T-helper 2 cell (primary cell): ENCODE data around the gene ARRB1.
"Not testable (repeated sequence)": the region's sequence is repeated elsewhere in the genome, so short reads cannot be mapped to it uniquely, and the experiment has no call there.

Source experiments
- DNase-seq, 5 experiments: peaks; one replicate each; pipeline versions ENCODE4 v3.0.0 to v3.0.0-alpha.2; 2012 to 2022

ARRB1 gene

GRCh38 chr11:75320643-75321042 lies 30.8 kb downstream of the ARRB1 start:
- DNase-seq: no peak

- no peak for DNase-seq
Measured at GRCh38 chr11:75320046-75320618, 31.3 kb downstream of the ARRB1 start.

- no peak for DNase-seq
Measured at GRCh38 chr11:75319035-75319877, 32.2 kb downstream of the ARRB1 start.

- no peak for DNase-seq
Measured at GRCh38 chr11:75317446-75318122, 33.9 kb downstream of the ARRB1 start.

- DNase-seq: no peak
Measured at GRCh38 chr11:75315439-75315805, 36.0 kb downstream of the ARRB1 start.

- DNase-seq: no peak
Measured at GRCh38 chr11:75314771-75315438, 36.6 kb downstream of the ARRB1 start.

- no peak for DNase-seq
Measured at GRCh38 chr11:75313513-75314272, 37.8 kb downstream of the ARRB1 start.

- DNase-seq: peak in 1 of 5 experiments; percentile 13
Measured at GRCh38 chr11:75312346-75312745, 39.1 kb downstream of the ARRB1 start.

GRCh38 chr11:75311858-75312288 lies 39.6 kb downstream of the ARRB1 start:
- no peak for DNase-seq

GRCh38 chr11:75308986-75309385 lies 42.5 kb downstream of the ARRB1 start:
- no peak for DNase-seq

- DNase-seq: no peak
Measured at GRCh38 chr11:75308116-75308515, 43.3 kb downstream of the ARRB1 start.

- DNase-seq: no peak
Measured at GRCh38 chr11:75307058-75307457, 44.4 kb downstream of the ARRB1 start.

- no peak for DNase-seq
Measured at GRCh38 chr11:75306529-75306928, 44.9 kb downstream of the ARRB1 start.

- DNase-seq: no peak
Measured at GRCh38 chr11:75305993-75306392, 45.5 kb downstream of the ARRB1 start.

GRCh38 chr11:75305452-75305851 lies 46.0 kb downstream of the ARRB1 start:
- no peak for DNase-seq

GRCh38 chr11:75304941-75305340 lies 46.5 kb downstream of the ARRB1 start:
- DNase-seq: not testable (repeated sequence)

GRCh38 chr11:75303544-75304224 lies 47.8 kb downstream of the ARRB1 start:
- DNase-seq: no peak

GRCh38 chr11:75302371-75302770 lies 49.1 kb downstream of the ARRB1 start:
- DNase-seq: no peak

GRCh38 chr11:75301601-75302345 lies 49.7 kb downstream of the ARRB1 start:
- DNase-seq: no peak

- DNase-seq: no peak
Measured at GRCh38 chr11:75301131-75301530, 50.3 kb downstream of the ARRB1 start.

- no peak for DNase-seq
Measured at GRCh38 chr11:75298976-75299260, 52.5 kb downstream of the ARRB1 start.
